H4 (cell line): ENCODE data around the gene FAM204A. TPM values are rescaled to one million over a fixed set of nuclear protein-coding genes. Genes with fewer than 3 reads are reported as not detected.

Source experiments
- DNase-seq: peaks from one replicate; pipeline ENCODE4 v3.0.0-alpha.2; 2015; ENCODE audit warnings: low spot score
- total RNA-seq: library from RNA; depleted of rRNA; stranded (reverse); fragments of >200 nt; shearing (Covaris generic); gene quantifications from 2 replicates; pipeline ENCODE4 v1.2.3, GENCODE V29; 2014; rRNA removed

The FAM204A gene
- total RNA-seq, result 85.7 and 88.9 TPM in 2 replicates

- DNase-seq, result peak; percentile 87
Observed at GRCh38 chr10:118341791-118342637, at the start of gene FAM204A. Gene FAM204A, minus strand, starts transcription at chr10:118342324. Its CDS starts 5,909 bp downstream, at chr10:118336415.

- no peak for DNase-seq
Observed at GRCh38 chr10:118383699-118384098, 41.6 kb upstream of the FAM204A start.

GRCh38 chr10:118383063-118383689, 41.1 kb upstream of the FAM204A start:
- DNase-seq, result no peak

- DNase-seq, result no peak
Observed at GRCh38 chr10:118374404-118374803, 32.3 kb upstream of the FAM204A start.

- DNase-seq, result peak; percentile 26
Observed at GRCh38 chr10:118373786-118374185, 31.7 kb upstream of the FAM204A start.

GRCh38 chr10:118370499-118370898, 28.4 kb upstream of the FAM204A start:
- no peak for DNase-seq

GRCh38 chr10:118369641-118370205, 27.6 kb upstream of the FAM204A start:
- no peak for DNase-seq

GRCh38 chr10:118365702-118366101, 23.6 kb upstream of the FAM204A start:
- no peak for DNase-seq

- no peak for DNase-seq
Observed at GRCh38 chr10:118362103-118362502, 20.0 kb upstream of the FAM204A start.

GRCh38 chr10:118358327-118358726, 16.2 kb upstream of the FAM204A start:
- DNase-seq, result no peak

- DNase-seq, result no peak
Observed at GRCh38 chr10:118357841-118358240, 15.7 kb upstream of the FAM204A start.

GRCh38 chr10:118356628-118357027, 14.5 kb upstream of the FAM204A start:
- no peak for DNase-seq

- DNase-seq, result no peak
Observed at GRCh38 chr10:118355234-118355633, 13.1 kb upstream of the FAM204A start.

GRCh38 chr10:118349235-118349634, 7.1 kb upstream of the FAM204A start:
- no peak for DNase-seq

- DNase-seq, result no peak
Observed at GRCh38 chr10:118343549-118343948, 1.4 kb upstream of the FAM204A start.

GRCh38 chr10:118343115-118343514, 991 bp upstream of the FAM204A start:
- DNase-seq, result no peak

- DNase-seq, result no peak
Observed at GRCh38 chr10:118342638-118343020, 505 bp upstream of the FAM204A start.

- no peak for DNase-seq
Observed at GRCh38 chr10:118340486-118340885, 1.6 kb downstream of the FAM204A start.

- no peak for DNase-seq
Observed at GRCh38 chr10:118339111-118339510, 3.0 kb downstream of the FAM204A start.

- no peak for DNase-seq
Observed at GRCh38 chr10:118337356-118337755, 4.8 kb downstream of the FAM204A start.

GRCh38 chr10:118333871-118334270, 8.3 kb downstream of the FAM204A start:
- DNase-seq, result no peak

GRCh38 chr10:118332948-118333710, 9.0 kb downstream of the FAM204A start:
- DNase-seq, result no peak
